Smooth muscle cell (in vitro differentiated cells): Measurements from ENCODE around the gene SYT8. TPM values are rescaled to one million over a fixed set of nuclear protein-coding genes. Genes with fewer than 3 reads are reported as not detected.
"Not testable (repeated sequence)": the region's sequence is repeated elsewhere in the genome, so short reads cannot be mapped to it uniquely, and the experiment has no call there.

ENCODE experiments used
- DNase-seq: peaks from one replicate; lab custom pipeline; 2025; ENCODE audit not compliant: unreplicated experiment; lab: John Stamatoyannopoulos, UW
- H2AFZ ChIP-seq: fragments of 200-600 bp; sonication (generic); 2 replicates; pipeline ENCODE4 v1.6.0; 2016; ENCODE audit warnings: antibody characterized with exemption, low read depth, mild to moderate bottlenecking
- H3F3A ChIP-seq: fragments of 200-600 bp; sonication (generic); 2 replicates; pipeline ENCODE4 v1.6.0; 2017; ENCODE audit warnings: antibody characterized with exemption, low read depth
- H3K27ac ChIP-seq: fragments of 200-600 bp; sonication (generic); 2 replicates; pipeline ENCODE4 v1.5.1; 2016; ENCODE audit warnings: low read depth, mild to moderate bottlenecking
- H3K27me3 ChIP-seq: fragments of 200-600 bp; sonication (generic); 2 replicates; pipeline ENCODE4 v1.6.1; 2016; ENCODE audit warnings: low read depth, mild to moderate bottlenecking
- H3K36me3 ChIP-seq: fragments of 200-600 bp; sonication (generic); 2 replicates; pipeline ENCODE4 v1.5.1; 2016; ENCODE audit warnings: low read depth
- H3K4me1 ChIP-seq: fragments of 200-600 bp; sonication (generic); 2 replicates; pipeline ENCODE4 v1.5.1; 2016; ENCODE audit warnings: low read depth
- H3K4me2 ChIP-seq: fragments of 200-600 bp; sonication (generic); 2 replicates; pipeline ENCODE4 v1.6.0; 2016; ENCODE audit warnings: mild to moderate bottlenecking
- H3K4me3 ChIP-seq: fragments of 200-600 bp; sonication (generic); 2 replicates; pipeline ENCODE4 v1.5.1; 2016; ENCODE audit warnings: mild to moderate bottlenecking
- H3K79me2 ChIP-seq: fragments of 200-600 bp; sonication (generic); 2 replicates; pipeline ENCODE4 v1.6.0; 2016; ENCODE audit warnings: low read depth, mild to moderate bottlenecking
- H3K9ac ChIP-seq: fragments of 200-600 bp; sonication (generic); 2 replicates; pipeline ENCODE4 v1.6.0; 2016; ENCODE audit warnings: low read depth
- H3K9me3 ChIP-seq: fragments of 200-600 bp; sonication (generic); replicated peaks from 2 replicates; pipeline ENCODE4 v1.5.1; 2016; ENCODE audit warnings: low read depth
- H4K20me1 ChIP-seq: fragments of 200-600 bp; sonication (generic); 2 replicates; pipeline ENCODE4 v1.6.0; 2016; ENCODE audit warnings: low read depth
- CTCF ChIP-seq: fragments of 200-600 bp; sonication (generic); IDR thresholded peaks from 2 replicates; pipeline ENCODE4 v1.5.1; 2017; ENCODE audit warnings: borderline replicate concordance, mild to moderate bottlenecking, antibody characterized with exemption; ENCODE audit not compliant: insufficient read depth, poor library complexity, severe bottlenecking
- WGBS: methylation state at CpG from one replicate; pipeline ENCODE4 v1.1.7; 2016; ENCODE audit warnings: low lambda C conversion rate; 5-methylcytosine and 5-hydroxymethylcytosine counted together
- polyA plus RNA-seq: library from polyadenylated mRNA; unstranded; fragments of >200 nt; fragmentation: Nextera tagmentation; extraction: Ambion mirVana; gene quantifications from 2 replicates; pipeline ENCODE4 v1.2.1, GENCODE V29; 2016
- total RNA-seq: library from RNA; depleted of rRNA; stranded (reverse); fragments of >200 nt; gene quantifications from 2 replicates; pipeline ENCODE4 v1.2.3, GENCODE V29; 2014

Gene SYT8
- total and polyA plus RNA-seq, 2 experiments from 2014 or later: 0.13 to 2.0 TPM

- Histone ChIP-seq H4K20me1 (no peaks in the 10 kb centered on the region), H3K27me3 (no peaks in the 10 kb centered on the region), H3K4me3 (no peak overlapping the region), H3F3A (no peaks in the 10 kb centered on the region), H2AFZ (no peak overlapping the region), H3K36me3 (no peaks in the 10 kb centered on the region), H3K79me2 (no peaks in the 10 kb centered on the region), H3K4me2 (no peak overlapping the region), H3K9ac (no peak overlapping the region), H3K27ac (no peak overlapping the region), H3K9me3 (no peaks in the 10 kb centered on the region), H3K4me1 (no peaks in the 10 kb centered on the region)
- DNase-seq: no peak
- WGBS: 62% methylated on average over 14 of the region's 14 CpGs
- no peak for TF ChIP-seq CTCF
Measured at GRCh38 chr11:1807264-1807995, 27.4 kb upstream of the SYT8 start.

- Histone ChIP-seq H3F3A (no peaks in the 10 kb centered on the region), H3K9ac (no peak overlapping the region), H3K36me3 (no peaks in the 10 kb centered on the region), H3K4me2 (no peak overlapping the region), H3K4me1 (no peaks in the 10 kb centered on the region), H3K4me3 (no peak overlapping the region), H3K9me3 (no peaks in the 10 kb centered on the region), H3K79me2 (no peaks in the 10 kb centered on the region), H3K27ac (no peak overlapping the region), H3K27me3 (no peaks in the 10 kb centered on the region), H2AFZ (no peak overlapping the region), H4K20me1 (no peaks in the 10 kb centered on the region)
- no peak for DNase-seq
- 83% methylated on average over 10 of the region's 10 CpGs for WGBS
- no peak for TF ChIP-seq CTCF
Measured at GRCh38 chr11:1810761-1811160, 24.0 kb upstream of the SYT8 start.

GRCh38 chr11:1812274-1812673 is 22.5 kb upstream of the SYT8 start:
- H3K27me3 ChIP-seq: no peaks in the 10 kb centered on the region
- 83% methylated on average over 5 of the region's 5 CpGs for WGBS
- no peak for TF ChIP-seq CTCF
- no peak overlapping the region for H3K9ac ChIP-seq
- H3K4me1 ChIP-seq: no peaks in the 10 kb centered on the region
- H2AFZ ChIP-seq: no peak overlapping the region
- no peaks in the 10 kb centered on the region for H3K36me3 ChIP-seq
- no peaks in the 10 kb centered on the region for H3K9me3 ChIP-seq
- H3F3A ChIP-seq: no peaks in the 10 kb centered on the region
- H3K4me3 ChIP-seq: no peak overlapping the region
- no peak for DNase-seq
- no peaks in the 10 kb centered on the region for H4K20me1 ChIP-seq
- no peak overlapping the region for H3K4me2 ChIP-seq
- no peaks in the 10 kb centered on the region for H3K79me2 ChIP-seq
- no peak overlapping the region for H3K27ac ChIP-seq

GRCh38 chr11:1812801-1813200 is 22.0 kb upstream of the SYT8 start:
- no peaks in the 10 kb centered on the region for H4K20me1 ChIP-seq
- 89% methylated on average over 15 of the region's 15 CpGs for WGBS
- no peak for DNase-seq

GRCh38 chr11:1813356-1813755 is 21.4 kb upstream of the SYT8 start:
- not testable (repeated sequence) for H3K9me3 ChIP-seq, H3K79me2 ChIP-seq, H3K27ac ChIP-seq, H3K4me3 ChIP-seq, H3F3A ChIP-seq, H3K4me2 ChIP-seq, H3K36me3 ChIP-seq, DNase-seq, H2AFZ ChIP-seq, H3K4me1 ChIP-seq, H3K9ac ChIP-seq, H3K27me3 ChIP-seq, H4K20me1 ChIP-seq
- WGBS: 97% methylated on average over 9 of the region's 9 CpGs

More at GRCh38 chr11:1812801-1813200, 22.0 kb upstream of the SYT8 start:
- no peaks in the 10 kb centered on the region for H3K36me3 ChIP-seq
- no peak overlapping the region for H3K9ac ChIP-seq
- H3K27me3 ChIP-seq: no peaks in the 10 kb centered on the region
- no peaks in the 10 kb centered on the region for H3K9me3 ChIP-seq
- no peaks in the 10 kb centered on the region for H3K79me2 ChIP-seq
- no peaks in the 10 kb centered on the region for H3F3A ChIP-seq
- TF ChIP-seq CTCF: no peak
- H3K4me2 ChIP-seq: no peak overlapping the region
- no peak overlapping the region for H3K4me3 ChIP-seq
- no peak overlapping the region for H2AFZ ChIP-seq
- no peaks in the 10 kb centered on the region for H3K4me1 ChIP-seq
- no peak overlapping the region for H3K27ac ChIP-seq
